ENCODE measurements around the gene HS3ST6.
A peak's percentile ranks its signal among the peaks of the same experiment; 100 is the strongest.
"Not testable (repeated sequence)": the region's sequence is repeated elsewhere in the genome, so short reads cannot be mapped to it uniquely, and the experiment has no call there.

Gene HS3ST6

DNA sequence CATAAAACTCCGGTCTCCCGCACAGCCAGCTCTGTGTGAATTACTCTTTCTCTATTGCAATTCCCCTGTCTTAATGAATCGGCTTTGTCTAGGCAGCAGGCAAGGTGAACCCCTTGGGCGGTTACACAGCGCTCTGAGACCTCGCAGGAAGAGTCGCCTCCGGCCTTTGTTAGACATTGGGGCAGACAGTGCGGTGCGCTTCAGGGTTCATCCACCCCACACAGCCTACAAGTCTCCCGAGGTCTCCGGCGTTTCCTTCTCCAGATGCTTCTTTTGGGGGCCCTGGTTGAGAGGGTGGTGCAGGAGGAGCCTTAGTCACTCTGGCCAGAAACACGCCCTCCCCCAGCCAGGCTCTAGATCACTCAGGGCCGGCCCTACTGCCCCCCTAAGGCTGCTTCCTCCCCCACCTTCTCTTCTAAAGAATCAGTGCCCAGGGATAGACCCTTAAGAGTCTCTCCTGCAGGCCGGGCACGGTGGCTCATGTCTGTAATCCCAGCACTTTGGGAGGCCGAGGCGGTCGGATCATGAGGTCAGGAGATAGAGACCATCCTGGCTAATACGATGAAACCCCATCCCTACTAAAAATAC is 26.5 kb upstream of the HS3ST6 start:
- TF ChIP-seq, protein P1, sequence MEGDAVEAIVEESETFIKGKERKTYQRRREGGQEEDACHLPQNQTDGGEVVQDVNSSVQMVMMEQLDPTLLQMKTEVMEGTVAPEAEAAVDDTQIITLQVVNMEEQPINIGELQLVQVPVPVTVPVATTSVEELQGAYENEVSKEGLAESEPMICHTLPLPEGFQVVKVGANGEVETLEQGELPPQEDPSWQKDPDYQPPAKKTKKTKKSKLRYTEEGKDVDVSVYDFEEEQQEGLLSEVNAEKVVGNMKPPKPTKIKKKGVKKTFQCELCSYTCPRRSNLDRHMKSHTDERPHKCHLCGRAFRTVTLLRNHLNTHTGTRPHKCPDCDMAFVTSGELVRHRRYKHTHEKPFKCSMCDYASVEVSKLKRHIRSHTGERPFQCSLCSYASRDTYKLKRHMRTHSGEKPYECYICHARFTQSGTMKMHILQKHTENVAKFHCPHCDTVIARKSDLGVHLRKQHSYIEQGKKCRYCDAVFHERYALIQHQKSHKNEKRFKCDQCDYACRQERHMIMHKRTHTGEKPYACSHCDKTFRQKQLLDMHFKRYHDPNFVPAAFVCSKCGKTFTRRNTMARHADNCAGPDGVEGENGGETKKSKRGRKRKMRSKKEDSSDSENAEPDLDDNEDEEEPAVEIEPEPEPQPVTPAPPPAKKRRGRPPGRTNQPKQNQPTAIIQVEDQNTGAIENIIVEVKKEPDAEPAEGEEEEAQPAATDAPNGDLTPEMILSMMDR (IDR thresholded peaks at IDR 0.05; ENCODE audit: insufficient read depth, low read depth, low read length, missing control alignments): no peak
- DNase-seq (ENCODE audit: low read depth): no peak

DNA sequence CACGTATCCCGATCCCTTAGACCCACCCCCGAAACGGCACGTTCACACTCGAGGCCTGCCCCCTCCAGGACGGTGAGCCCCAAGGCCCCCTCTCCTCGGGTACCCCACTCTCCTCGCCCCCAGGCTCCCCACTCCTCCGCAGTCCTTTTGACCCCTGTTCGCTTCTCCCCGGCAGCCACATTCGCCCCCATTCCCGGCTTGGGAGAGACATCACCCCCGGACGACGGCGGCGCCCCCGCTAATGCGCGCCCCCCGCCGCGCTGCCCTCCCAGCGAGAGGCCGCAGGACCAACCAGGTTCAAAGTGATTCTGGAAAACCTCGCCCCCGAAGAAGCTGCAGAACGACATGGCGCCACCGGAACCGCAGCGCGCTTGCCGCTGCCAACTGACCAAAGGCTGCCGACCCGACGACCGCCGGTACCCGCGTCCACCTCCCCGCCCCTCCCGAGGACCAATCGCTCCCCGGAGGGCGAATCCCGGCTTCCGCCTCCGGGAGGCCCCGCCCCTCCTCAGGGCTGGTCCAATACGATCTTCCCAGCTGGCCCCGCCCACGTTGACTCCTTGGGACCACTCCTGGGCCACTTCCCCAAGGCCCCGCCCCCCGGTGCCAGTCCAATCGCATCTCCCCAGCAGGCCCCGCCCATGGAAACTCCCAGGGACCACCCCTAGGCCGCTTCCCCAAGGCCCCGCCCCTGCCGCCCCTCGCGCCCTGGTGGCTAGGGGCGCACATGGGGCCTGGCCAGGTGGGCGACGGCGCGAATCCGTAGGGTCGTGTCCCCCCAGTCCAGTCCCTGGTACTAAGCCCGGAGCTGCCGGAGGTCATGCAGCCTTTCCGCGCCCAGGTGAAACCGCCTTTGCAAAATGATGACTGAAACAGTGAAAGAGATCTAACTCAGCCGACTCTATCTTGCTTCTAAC is 24.9 kb upstream of the HS3ST6 start, which contains the start of gene MSRB1:
Gene MSRB1, minus strand, starts transcription at position 390 of the 917 bp plus-strand sequence. Its CDS starts 43 bp downstream, at position 347.
- DNase-seq (ENCODE audit: low read depth): peak; percentile 99
- peak within 1 kb of the TSS; percentile 82 for H3K4me3 ChIP-seq (ENCODE audit: low read depth, low read length)
- TF ChIP-seq, protein P1 (IDR thresholded peaks at IDR 0.05; ENCODE audit: insufficient read depth, low read depth, low read length, missing control alignments): no peak

More for the DNA sequence above, 26.5 kb upstream of the HS3ST6 start:
- H3K4me3 ChIP-seq (ENCODE audit: low read depth, low read length): no peak overlapping the region

DNA sequence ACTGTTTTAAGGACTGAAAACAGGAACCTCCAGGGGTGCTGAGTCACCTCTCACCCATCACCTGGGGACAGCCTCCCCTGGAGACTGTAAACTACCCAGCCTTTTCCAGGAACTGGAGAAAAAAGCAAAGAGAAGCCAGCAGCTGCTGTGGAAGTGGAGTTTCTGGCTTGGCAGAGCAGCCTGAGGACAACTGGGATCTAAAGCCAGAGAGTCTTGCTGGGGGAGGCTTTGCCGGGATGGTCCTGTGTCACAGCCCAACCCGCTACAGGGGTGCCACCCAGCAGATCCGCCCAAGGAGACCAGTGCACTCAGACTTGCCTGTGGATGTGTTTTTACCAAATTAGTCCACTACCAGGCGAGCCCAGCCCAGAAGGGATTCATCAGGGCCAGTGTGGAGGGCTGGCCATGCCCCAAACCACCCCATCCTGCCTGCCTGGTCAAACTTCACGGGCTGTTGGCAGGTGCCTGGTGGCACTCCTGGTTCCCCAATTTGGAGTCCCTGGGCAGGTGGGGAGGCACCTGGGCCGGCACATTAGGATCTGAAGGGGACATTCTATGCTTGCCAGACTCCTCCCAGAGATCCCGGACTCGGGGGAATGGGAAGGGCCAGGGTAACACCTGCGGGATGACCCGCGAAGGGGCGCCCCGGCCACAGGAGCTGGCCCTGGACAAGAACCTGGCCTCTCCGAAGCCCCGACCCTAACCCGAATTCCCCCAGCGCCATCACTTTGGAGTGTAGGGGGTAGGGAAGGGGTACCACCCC is 24.0 kb upstream of the HS3ST6 start:
- peak overlapping the region; percentile 82 for H3K4me3 ChIP-seq (ENCODE audit: low read depth, low read length)
- TF ChIP-seq, protein P1 (IDR thresholded peaks at IDR 0.05; ENCODE audit: insufficient read depth, low read depth, low read length, missing control alignments): no peak
- no peak for DNase-seq (ENCODE audit: low read depth)

DNA sequence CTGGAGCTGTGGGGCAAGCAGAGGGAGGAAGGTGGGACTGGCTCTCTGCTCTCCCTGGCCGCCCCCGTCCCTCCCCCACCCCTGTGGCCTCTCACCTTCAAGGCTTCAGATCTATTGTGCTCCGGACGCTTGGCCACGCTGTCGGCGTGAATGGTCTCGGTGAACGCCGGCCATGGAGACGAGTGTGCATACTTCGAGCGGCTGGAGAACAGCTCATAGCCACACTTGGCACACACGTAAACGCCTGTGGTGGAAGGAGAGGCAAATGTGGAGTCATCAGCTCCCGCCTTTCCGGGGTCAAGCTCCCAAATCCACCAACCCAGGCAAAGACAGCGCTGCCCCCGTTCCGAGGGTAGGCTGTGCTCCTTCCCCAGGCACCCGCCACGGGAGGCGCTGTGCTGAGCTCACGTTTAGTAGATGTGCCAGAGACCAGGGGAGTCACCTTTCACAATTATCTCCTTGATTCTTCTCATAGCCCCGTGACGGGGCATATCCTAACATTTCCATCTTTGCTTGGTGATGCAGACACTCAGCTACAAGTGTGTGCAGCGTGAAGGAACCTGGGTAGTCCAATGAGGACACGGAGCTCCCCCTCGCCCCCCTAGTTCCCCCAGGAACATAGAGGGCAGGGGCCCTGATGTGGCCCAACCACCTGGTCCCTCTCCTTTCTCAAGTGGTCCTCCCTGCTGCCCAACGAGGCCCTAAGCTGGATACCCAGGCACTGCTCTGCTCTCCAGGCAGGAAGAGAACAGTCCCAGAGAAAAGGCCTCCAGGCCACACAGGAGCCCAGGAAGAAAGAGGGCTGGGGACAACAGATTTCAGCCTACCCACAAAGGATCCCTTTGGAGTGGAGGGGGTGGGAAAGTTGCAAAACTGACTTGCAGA is 23.2 kb upstream of the HS3ST6 start:
- TF ChIP-seq, protein P1 (IDR thresholded peaks at IDR 0.05; ENCODE audit: insufficient read depth, low read depth, low read length, missing control alignments): no peak
- DNase-seq (ENCODE audit: low read depth): no peak
- peak overlapping the region; percentile 82 for H3K4me3 ChIP-seq (ENCODE audit: low read depth, low read length)

DNA sequence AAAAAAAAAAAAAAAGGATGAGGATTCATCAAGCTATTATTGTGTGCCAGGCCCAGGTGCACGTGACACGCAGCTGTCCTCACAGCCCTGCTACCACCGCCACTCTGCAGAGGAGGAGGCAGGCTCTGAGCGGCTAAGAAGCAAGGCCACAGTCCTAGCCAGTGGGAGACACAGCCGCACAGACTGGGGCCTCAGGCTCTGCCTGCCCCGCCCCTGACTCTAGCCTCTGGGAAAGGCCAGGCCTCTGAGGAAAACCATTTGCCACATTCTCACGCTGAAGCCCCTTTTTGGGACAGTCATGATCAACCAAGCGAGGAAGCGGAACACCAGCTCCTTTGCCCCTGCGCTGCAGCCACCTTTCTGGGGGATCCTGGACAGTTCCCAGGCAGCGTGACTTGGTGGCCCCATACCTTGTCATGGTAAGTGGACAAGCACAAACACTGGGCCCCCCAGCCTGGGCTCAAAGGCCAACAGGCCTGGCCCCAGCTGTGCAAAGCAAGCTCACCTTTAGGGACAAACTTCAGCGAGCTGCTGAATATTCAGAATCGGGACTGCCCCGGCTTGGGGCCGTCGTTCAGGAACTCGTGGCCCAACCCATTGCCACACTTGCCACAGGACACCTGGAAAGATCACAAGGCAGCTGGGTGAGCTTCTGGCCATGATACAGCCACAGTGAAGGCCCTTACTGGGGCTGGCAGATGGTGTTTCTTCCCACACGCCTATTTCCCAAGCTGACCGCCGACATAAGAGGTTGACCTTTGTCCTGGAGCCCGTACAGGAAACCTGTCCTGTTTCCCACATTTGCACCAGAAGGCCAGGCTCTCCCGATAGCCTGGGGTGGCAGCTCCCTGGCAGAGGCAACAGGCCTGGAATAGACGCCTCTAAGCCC is 22.3 kb upstream of the HS3ST6 start:
- no peak overlapping the region for H3K4me3 ChIP-seq (ENCODE audit: low read depth, low read length)
- DNase-seq (ENCODE audit: low read depth): no peak
- TF ChIP-seq, protein P1 (IDR thresholded peaks at IDR 0.05; ENCODE audit: insufficient read depth, low read depth, low read length, missing control alignments): no peak

DNA sequence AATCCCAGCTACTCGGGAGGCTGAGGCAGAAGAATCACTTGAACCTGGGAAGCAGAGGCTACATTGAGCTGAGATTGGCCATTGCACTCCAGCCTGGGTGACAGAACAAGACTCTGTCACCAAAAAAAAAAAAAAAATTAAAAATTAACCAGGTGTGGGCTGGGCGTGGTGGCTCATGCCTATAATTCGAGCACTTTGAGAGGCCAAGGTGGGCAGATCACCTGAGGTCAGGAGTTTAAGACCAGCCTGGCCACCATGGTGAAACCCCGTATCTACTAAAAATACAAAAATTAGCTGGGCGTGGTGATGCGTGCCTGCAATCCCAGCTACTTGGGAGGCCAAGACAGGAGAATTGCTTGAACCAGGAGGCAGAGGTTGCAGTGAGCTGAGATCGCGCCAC is 21.6 kb upstream of the HS3ST6 start:
- DNase-seq (ENCODE audit: low read depth); H3K4me3 ChIP-seq (ENCODE audit: low read depth, low read length): not testable (repeated sequence)

All from GM12865 (cell line).